Stimulated activated CD8-positive, alpha-beta memory T cell treated with anti-CD3 and anti-CD28 coated beads, Interleukin-7, amount 100 ng/mL, for 1 hour (primary cell): ENCODE data around the gene ZNF763.
"Not testable (repeated sequence)": the region's sequence is repeated elsewhere in the genome, so short reads cannot be mapped to it uniquely, and the experiment has no call there.

Experiments used
- DNase-seq, 2 donors: peaks; one replicate each; pipeline ENCODE4 v3.0.0-alpha.2; 2020; ENCODE audit warnings: low read depth in 2 of 2

ZNF763 gene

DNA sequence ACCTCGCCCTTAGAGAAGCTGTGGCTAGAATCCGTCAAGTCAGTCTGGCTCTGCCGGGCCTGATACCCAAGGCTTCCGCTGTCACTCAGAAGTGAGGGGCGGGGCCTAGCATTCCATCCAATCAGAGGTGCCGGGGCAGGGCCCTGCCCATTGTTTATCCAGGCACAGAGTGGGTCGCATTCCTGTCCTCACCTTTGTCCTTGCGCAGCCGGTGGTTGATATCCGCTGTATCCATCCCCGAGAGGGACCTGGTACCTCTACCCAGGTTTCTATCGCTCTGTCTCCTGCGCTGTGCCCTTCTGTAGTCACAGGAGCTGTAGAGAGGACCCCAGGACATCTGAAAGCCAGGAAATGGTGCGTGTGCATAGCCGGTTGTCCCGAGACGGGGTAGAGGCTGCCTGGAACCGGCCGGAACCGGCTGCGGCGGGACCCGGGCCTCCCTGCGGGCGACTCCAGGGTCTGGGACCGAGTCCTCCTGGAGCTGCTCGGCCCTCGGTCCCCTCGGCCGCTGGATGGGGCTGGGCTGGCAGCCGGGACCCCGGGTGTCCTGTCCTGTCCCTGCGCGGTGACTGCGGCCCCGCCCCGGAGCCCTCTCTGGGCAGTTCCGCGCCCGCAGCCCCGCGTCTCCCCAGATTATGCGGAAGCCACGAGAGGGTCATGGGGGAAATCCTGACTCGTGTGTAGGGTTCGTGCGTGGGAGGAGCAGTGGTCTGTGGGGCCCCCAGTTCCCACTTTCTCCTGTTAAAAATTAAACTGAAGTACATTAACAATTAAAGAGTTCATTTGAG is at the start of gene ZNF763:
Gene ZNF763, plus strand, starts transcription at position 183 of the 788 bp plus-strand sequence. Its CDS starts 169 bp downstream, at position 352.
- peak; percentile 73 to 81 for DNase-seq

DNA sequence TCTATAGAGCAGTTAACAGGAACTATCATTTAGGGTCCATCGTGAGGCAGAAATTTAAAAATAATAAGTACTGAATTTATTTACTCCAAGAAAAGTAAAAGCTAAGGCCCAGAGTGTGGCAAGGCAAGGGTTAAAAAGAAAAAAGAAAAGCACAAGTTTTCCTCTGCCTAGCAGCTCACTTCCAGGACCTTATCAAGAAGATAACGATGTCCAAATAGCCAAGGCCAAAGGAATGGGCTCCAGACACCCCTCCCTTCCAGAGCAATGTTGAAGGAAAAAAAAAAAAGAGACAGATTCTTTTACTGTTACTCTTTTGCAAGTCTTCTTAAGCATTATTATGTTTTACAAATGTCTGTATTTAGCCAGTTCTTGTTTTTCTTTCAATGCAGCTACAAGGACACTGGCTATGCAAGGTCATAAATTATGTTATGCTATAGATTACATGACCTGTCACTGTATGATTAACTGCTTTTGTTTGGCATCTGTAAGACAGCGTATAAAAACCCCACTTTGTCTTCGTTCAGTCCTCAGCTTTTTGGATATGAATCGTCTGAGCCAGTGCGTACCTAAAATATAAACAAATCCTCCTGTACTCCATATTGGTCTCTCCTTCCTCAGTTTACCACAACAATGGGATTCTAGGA is 42.9 kb upstream of the ZNF763 start:
- DNase-seq = no peak

DNA sequence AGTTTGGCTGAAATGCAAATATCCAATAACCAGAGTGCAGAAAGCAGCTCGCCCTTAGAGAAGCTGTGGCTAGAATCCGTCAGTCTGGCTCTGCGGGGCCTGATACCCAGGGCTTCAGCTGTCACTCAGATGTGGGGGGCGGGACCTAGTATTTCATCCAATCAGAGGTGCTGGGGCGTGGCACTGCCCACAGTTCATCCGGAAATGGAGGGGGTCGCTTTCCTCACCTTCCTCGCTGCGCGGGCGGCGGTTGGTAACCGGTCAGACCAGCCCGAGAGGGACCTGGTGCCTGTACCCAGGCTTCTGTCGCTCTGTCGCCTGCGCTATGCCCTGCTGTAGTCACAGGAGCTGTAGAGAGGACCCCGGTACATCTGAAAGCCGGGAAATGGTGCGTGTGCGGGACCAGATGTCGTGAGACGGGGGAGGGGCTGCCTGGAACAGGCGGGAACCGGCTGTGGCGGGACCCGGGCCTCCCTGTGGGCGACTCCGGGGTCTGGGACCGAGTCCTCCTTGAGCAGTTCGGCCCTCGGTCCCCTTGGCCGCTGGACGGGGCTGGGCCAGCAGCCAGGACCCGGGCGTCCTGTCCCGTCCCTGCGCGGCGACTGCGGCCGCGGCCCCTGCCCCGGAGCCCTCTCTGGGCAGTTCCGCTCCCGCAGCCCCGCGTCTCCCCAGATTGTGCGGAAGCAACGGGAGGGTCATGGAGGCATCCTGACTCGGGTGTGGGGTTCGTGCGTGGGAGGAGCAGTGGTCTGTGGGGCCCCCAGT is 39.8 kb upstream of the ZNF763 start, which contains the start of gene ZNF700:
Gene ZNF700, plus strand, starts transcription at position 222 of the 765 bp plus-strand sequence. Its CDS starts 104 bp downstream, at position 326.
- peak; percentile 84 to 86 for DNase-seq

DNA sequence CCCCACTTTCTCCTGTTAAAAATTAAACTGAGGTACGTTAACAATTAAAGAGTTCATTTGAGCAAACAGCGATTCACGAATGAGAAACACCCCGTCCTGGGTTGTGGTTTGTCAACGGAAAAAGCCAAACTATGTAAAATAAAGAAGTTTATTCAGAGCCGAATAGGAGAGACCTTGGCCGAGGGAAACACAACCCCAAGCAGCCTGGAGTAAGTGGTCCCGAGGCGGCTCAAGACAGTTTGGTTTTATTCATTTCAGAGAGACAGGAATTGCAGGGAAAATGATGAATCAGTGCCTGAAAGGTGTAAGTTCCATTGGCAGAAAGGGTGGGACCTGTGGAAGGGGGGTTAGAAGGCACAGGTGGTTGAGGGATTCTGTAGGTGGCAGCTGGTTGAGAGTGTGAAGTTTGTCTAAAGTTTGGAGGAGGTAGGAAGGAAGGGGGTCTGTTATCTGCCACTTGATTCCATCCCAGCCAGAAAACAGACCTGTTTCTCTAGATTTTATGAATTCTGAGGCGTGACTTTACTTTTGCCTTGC is 39.1 kb upstream of the ZNF763 start:
- not testable (repeated sequence) for DNase-seq

DNA sequence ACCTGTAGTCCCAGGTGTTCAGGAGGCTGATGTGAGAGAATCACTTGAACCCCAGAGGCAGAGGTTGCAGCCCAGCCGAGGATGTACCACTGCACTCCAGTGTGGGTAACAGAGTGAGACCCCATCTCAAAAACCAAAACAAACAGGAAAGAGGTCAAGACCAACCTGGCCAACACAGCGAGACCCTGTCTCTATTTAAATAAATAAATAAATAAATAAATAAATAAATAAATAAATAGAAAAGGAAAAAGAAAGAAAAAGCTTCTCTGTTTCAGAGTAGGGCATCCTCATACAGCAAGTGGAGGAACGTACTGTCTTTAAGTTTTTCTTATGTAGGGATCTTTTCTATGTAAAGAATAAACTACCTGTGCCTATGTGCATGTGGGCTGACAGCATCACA is 37.6 kb upstream of the ZNF763 start:
- DNase-seq = no peak

DNA sequence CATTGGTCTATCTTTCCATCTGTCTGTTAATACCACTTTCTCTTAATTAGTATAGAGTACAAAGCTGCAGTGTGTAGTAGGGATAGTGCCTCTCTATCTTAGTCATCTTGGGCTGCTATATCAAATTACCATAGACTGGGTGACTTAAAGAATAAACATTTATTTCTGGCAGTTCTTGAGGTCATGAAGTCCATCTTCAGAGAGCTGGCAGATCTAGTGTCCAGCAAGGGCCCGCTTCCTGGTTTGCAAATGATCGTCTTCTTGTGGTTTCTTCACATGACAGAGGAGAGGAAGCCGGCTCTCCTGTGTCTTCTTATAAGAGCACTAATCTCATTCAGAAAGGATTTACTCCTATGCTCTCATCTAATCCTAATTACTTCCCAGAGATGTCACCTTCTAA is 33.8 kb upstream of the ZNF763 start:
- DNase-seq = no peak

DNA sequence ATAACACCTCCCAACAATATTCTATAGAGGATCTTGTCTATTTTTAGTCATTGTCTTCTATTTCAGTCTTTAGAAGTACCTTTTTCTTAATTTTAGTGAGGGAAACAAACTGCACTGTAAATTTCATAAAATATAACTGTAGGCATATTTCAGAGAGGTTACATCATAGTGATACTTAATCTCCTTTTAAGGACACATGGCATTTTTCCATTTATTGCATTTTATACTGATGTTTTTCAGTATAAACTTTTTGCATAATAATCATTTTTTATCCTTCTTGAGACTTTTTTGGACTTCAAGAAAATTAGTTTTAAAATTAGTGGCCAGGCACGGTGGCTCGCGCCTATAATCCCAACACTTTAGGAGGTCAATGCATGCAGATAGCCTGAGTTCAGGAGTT is 33.3 kb upstream of the ZNF763 start:
- DNase-seq = no peak

DNA sequence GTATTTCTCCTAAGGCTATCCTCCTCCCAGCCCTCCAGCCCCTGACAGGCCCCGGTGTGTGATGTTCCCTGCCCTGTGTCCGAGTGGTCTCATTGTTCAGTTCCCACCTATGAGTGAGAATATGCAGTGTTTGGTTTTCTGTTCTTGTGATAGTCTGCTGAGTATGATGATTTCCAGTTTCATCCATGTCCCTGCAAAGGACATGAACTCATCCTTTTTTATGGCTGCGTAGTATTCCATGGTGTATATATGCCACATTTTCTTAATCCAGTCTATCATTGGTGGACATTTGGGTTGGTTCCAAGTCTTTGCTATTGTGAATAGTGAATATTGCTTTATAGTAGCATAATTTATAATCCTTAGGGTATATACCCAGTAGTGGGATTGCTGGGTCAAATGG is 29.0 kb upstream of the ZNF763 start:
- DNase-seq = not testable (repeated sequence)

DNA sequence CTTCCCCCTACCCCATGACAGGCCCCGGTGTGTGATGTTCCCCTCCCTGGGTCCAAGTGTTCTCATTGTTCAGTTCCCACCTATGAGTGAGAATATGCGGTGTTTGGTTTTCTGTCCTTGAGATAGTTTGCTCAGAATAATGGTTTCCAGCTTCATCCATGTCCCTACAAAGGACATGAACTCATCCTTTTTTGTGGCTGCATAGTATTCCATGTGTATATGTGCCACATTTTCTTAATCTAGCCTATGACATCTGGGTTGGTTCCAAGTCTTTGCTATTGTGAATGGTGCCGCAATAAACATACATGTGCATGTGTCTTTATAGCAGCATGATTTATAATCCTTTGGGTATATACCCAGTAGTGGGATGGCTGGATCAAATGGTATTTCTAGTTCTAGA is 26.5 kb upstream of the ZNF763 start:
- DNase-seq = not testable (repeated sequence)

DNA sequence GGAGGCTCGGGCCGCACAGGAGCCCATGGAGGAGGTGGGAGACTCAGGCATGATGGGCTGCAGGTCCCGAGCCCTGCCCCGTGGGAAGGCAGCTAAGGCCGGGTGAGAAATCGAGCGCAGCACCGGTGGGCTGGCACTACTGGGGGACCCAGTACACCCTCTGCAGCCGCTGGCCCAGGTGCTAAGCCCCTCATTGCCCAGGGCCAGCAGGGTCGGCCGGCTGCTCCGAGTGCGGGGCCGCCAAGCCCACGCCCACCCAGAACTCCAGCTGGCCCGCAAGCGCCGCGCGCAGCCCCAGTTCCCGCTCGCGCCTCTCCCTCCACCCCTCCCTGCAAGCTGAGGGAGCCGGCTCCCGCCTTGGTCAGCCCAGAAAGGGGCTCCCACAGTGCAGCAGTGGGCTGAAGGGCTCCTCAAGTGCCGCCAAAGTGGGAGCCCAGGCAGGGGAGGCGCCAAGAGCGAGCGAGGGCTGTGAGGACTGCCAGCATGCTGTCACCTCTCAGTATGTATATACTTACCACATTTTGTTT is 23.4 kb upstream of the ZNF763 start:
- DNase-seq = not testable (repeated sequence)

DNA sequence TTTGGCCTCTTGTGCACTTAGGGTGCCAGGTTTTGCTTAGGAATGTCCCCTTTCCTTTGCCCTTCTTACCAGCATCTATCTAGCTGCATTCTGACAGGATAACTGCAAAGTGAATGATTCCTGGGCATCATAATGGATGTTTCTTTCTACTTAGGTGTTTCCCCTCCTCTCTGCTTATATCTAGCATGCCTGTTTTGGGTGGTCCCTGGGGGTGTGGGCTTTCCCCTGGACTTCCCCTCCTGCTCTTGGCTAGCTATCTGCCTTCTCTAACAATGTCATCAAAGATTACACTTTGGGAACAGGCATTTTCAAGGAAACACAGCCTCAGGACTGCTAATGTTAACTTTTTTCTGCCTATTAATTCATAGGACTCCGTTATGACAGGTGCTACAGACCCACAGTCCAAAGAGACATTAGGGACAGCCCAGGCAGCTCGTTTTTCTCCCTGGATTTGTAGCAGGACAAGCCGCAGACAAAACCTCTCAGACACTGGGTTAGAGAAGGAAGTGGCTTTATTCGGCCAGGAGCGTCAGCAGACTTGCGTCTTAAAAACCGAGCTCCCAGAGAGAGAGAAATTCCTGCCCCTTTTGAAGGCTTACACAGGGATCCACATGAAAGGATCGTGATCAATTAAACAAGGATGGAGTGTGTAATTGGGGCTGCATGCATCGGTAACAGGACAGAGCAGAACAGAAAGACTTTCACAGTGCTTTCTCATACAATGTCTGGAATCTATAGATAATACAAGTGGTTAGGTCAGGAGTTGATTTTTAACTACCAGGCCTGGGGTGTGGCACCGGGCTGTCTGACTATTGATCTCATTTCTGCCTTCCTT is 22.6 kb upstream of the ZNF763 start:
- no peak for DNase-seq

DNA sequence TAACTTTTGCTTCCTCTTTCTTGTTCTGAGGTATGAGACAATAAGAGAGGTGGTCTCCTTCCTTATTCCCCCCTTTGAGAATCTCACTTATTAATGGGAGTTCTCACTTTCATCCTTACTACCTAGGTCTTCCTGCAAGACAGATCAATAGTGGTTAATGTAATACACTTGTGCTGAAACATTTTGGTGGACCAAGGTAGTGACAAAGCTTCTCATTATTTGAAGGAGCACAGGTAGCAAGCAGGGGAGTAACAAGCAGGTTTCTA is 22.1 kb upstream of the ZNF763 start:
- no peak for DNase-seq

DNA sequence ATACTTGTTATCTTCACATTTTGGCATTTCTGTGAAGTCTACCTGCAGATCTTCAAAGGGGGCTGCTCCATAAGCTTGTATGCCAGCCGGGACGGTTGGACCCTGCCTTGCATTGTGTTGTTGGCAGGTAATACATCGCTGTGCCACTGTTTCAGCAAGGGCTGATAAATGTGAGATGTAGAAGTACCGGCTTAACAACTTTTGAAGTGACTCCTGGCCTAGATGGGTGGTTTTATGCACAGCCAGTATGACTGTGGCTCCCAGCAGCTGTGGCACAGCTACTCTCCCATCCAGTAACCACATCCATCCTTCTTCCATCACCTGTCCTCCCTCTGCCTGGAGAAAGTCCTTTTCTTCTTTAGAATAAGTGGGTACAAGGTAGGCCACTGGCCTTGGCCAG is 20.2 kb upstream of the ZNF763 start:
- DNase-seq = no peak

DNA sequence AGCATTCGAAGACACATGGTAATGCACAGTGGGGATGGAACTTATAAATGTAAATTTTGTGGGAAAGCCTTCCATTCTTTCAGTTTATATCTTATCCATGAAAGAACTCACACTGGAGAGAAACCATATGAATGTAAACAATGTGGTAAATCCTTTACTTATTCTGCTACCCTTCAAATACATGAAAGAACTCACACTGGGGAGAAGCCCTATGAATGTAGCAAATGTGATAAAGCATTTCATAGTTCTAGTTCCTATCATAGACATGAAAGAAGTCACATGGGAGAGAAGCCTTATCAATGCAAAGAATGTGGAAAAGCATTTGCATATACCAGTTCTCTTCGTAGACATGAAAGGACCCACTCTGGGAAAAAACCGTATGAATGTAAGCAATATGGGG is 16.2 kb upstream of the ZNF763 start:
- no peak for DNase-seq

DNA sequence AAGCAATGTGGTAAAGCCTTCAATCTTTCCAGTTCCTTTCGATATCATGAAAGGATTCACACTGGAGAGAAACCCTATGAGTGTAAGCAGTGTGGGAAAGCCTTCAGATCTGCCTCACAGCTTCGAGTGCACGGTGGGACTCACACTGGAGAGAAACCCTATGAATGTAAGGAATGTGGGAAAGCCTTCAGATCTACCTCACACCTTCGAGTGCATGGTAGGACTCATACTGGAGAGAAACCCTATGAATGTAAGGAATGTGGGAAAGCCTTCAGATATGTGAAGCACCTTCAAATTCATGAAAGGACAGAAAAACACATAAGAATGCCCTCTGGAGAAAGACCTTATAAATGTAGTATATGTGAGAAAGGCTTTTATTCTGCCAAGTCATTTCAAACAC is 15.6 kb upstream of the ZNF763 start:
- DNase-seq = no peak

DNA sequence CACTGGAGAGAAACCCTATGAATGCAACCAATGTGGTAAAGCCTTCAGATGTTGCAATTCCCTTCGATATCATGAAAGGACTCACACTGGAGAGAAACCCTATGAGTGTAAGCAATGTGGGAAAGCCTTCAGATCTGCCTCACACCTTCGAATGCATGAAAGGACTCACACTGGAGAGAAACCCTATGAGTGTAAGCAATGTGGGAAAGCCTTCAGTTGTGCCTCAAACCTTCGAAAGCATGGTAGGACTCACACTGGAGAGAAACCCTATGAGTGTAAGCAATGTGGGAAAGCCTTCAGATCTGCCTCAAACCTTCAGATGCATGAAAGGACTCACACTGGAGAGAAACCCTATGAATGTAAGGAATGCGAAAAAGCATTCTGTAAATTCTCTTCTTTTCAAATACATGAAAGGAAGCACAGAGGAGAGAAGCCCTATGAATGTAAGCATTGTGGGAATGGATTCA is 15.2 kb upstream of the ZNF763 start:
- DNase-seq = not testable (repeated sequence)

DNA sequence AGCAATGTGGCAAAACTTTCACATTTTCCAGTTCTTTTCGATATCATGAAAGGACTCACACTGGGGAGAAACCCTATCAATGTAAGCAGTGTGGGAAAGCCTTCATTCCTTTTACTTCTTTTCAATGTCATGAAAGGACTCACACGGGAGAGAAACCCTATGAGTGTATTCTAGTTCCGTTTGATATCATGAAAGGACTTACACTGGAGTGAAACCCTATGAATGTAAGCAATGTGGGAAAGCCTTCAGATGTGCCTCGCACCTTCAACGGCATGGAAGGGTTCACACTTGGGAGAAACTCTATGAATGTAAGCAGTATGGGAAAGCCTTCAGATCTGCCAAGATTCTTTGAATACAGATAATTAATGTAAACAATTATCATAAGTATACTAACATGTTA is 14.5 kb upstream of the ZNF763 start:
- DNase-seq = no peak

DNA sequence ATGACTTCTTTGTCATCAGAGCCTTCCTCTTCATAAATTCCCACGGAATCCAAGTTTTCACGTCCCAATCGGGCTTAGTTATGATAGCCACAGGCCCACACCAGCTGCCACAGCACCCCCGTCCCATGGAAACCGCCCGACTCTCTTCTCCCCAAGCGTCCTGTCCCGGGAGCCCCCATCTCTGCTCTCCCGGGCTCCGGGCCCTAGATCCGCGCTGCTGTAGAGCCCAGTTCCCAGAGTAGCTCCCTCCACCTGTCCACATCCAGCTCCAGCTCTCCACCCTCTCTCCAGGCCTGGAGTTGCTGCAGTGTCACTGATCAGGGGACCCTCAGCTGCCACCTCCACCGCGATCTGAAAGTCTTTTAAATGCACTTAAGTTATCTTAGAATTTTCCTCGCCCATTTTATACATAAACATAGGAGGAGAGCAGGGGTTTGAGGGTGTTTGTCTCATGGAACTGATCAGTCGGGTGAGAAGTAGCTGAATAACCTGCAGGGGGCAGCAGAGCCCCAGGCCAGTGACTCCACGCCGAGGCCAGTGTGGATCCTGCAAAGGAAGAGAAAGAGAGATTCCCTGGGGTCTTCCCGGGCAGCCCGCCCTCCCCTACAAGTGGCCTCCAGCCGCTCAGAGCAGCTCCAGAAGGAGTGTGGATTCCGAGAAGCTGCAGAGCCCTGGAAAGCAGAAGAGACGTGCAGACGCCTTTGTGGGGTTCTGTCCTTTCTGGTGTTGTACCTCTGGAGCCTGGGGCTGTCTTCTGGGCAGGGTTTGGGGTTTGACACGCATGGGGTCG is 1.1 kb upstream of the ZNF763 start:
- DNase-seq = peak; percentile 47 to 61

DNA sequence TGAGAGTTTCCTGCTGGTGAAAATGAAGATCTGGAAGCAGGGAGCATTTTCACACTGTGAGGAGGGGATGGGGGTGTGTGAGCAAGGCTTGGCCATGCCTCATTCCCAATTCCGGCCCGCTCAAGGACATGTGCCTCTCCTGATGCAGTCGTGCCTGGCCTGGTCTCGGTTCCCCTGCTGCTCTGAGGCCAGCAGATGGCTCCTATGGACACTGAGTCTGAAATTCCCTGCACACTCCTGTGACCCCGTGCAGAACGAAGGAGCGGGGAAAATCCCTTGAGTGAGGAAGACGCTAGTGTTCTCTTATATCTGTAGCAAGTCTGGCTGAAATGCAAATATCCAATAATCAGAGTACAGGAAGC is 363 bp upstream of the ZNF763 start:
- DNase-seq = no peak

DNA sequence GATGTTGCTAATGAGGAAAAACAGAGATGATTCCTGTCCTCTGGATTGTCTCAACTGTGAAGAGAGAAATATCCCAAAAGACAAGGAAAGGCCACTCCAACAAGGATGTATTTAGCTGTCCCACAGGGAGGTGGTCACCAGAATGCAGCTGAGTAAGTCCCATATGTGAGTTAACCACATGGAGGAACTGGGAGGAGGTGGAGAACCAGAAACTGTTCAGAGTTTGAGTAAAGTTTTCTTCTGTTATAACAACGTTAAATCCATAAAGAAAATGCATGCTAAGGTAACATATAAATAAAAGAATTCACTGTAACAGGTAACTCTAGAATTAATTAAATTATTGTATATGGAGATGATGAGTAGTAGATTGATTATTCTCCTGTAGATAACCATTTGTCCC is 5.3 kb downstream of the ZNF763 start:
- DNase-seq = no peak
